Natural killer cell (primary cell): ENCODE data around the gene ASPM. TPM values are rescaled to one million over a fixed set of nuclear protein-coding genes. Genes with fewer than 3 reads are reported as not detected.

Experiments used
- ATAC-seq, 3 donors: fragments of 150-1000 bp in 2 of 3; fragments of 200-7000 bp in 1 of 3; cut with Tn5 transposase; 1 replicate in 1 of 3; 2 replicates in 2 of 3; pipeline ENCODE4 v1.10.0; 2021; ENCODE audit warnings: mild to moderate bottlenecking in 2 of 3, moderate library complexity in 2 of 3
- DNase-seq, 2 donors: peaks; one replicate each; pipeline versions ENCODE4 v3.0.0 to v3.0.0-alpha.2; 2013 to 2021; ENCODE audit warnings: mixed read lengths in 1 of 2
- H3K27ac ChIP-seq: one replicate; pipeline ENCODE4 v1.5.1; 2013; ENCODE audit warnings: mild to moderate bottlenecking, low read length
- H3K27me3 ChIP-seq: one replicate; pipeline ENCODE4 v1.6.1; 2013; ENCODE audit warnings: low read length; ENCODE audit not compliant: control insufficient read depth, insufficient read depth
- H3K36me3 ChIP-seq: one replicate; pipeline ENCODE4 v1.6.1; 2013; ENCODE audit warnings: low read length; ENCODE audit not compliant: control insufficient read depth, insufficient read depth
- H3K4me1 ChIP-seq: one replicate; pipeline ENCODE4 v1.6.1; 2013; ENCODE audit warnings: low read length; ENCODE audit not compliant: control insufficient read depth, insufficient read depth
- H3K4me3 ChIP-seq: one replicate; pipeline ENCODE4 v1.5.1; 2013; ENCODE audit warnings: low read length
- H3K9me3 ChIP-seq: one replicate; pipeline ENCODE4 v1.6.1; 2013; ENCODE audit warnings: low read length; ENCODE audit not compliant: control insufficient read depth, insufficient read depth
- H3K27ac Mint-ChIP-seq, 2 donors: one replicate each; pipeline ENCODE4 v1.8.0; 2022; ENCODE audit warnings: mild to moderate bottlenecking in 2 of 2, mixed read lengths in 2 of 2, moderate library complexity in 1 of 2
- H3K27me3 Mint-ChIP-seq, 2 donors: one replicate each; pipeline ENCODE4 v1.8.0; 2022; ENCODE audit warnings: low read depth in 2 of 2, mixed read lengths in 2 of 2
- H3K36me3 Mint-ChIP-seq: one replicate; pipeline ENCODE4 v1.8.0; 2022; ENCODE audit warnings: mixed read lengths
- H3K4me1 Mint-ChIP-seq, 2 donors: one replicate each; pipeline ENCODE4 v1.8.0; 2022; ENCODE audit warnings: mixed read lengths in 2 of 2
- H3K4me3 Mint-ChIP-seq: one replicate; pipeline ENCODE4 v1.8.0; 2022; ENCODE audit warnings: mild to moderate bottlenecking, moderate library complexity, mixed read lengths
- H3K9me3 Mint-ChIP-seq, 2 donors: one replicate each; pipeline ENCODE4 v1.8.0; 2022; ENCODE audit warnings: mixed read lengths in 2 of 2
- WGBS: methylation state at CpG from one replicate; pipeline ENCODE4 v1.1.7; 2013; ENCODE audit warnings: missing lambda C conversion rate; ENCODE audit not compliant: insufficient coverage; 5-methylcytosine and 5-hydroxymethylcytosine counted together
- intact Hi-C: fragments of 100-400 bp; cut with micrococcal nuclease; formaldehyde crosslinking; loops from one replicate; pipeline ENCODE4 v1.14.2; 2022
- total RNA-seq, 4 donors: library from RNA; stranded (reverse); fragments of 120-200 nt in 1 of 4; gene quantifications; one replicate each; pipeline versions ENCODE4 v1.2.3 to v1.2.4, GENCODE V29; 2013 to 2022
- TF ChIP-seq, protein P1 (sequence below): fragments of 200-600 bp; IDR thresholded peaks from one replicate; pipeline ENCODE4 v1.8.0; 2022; ENCODE audit warnings: antibody characterized with exemption

ASPM gene
- total RNA-seq, 3 donors from 2014 or later (not counting 1 experiment from before 2014, with no cell fraction given) = 0.73 to 1.9 (median 1.1) TPM

DNA sequence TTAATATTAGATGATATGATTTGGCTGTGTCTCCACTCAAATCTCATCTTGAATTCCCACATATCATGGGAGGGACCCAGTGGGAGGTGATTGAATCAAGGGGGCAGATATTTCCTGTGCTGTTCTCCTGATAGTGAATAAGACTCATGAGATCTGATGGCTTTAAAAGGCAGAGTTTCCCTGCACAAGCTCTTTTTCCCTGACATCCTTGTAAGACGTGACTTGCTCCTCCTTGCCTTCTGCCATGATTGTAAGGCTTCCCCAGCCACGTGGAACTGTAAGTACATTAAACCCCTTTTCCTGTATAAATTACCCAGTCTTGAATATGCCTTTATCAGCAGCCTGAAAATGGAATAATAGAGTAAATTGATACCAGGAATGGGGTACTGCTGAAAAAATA, 66.1 kb downstream of the ASPM start:
- Mint-ChIP-seq H3K9me3 (peaks cover 0 to 4% of the 10 kb centered on the region in 2 donors), H3K27ac (no peak overlapping the region), H3K36me3 (no peaks in the 10 kb centered on the region), H3K4me1 (no peaks in the 10 kb centered on the region), H3K27me3 (peaks cover 2 to 5% of the 10 kb centered on the region in 2 donors), H3K4me3 (no peak overlapping the region)
- Histone ChIP-seq H3K36me3 (no peaks in the 10 kb centered on the region), H3K27me3 (no peaks in the 10 kb centered on the region), H3K9me3 (peaks cover 7% of the 10 kb centered on the region), H3K4me3 (no peak overlapping the region), H3K4me1 (no peaks in the 10 kb centered on the region), H3K27ac (no peak overlapping the region)
- intact Hi-C loops = no loop called here
- DNase-seq = no peak
- WGBS = 100% methylated on average over 1 of the region's 2 CpGs
- ATAC-seq = no peak
- TF ChIP-seq, protein P1, sequence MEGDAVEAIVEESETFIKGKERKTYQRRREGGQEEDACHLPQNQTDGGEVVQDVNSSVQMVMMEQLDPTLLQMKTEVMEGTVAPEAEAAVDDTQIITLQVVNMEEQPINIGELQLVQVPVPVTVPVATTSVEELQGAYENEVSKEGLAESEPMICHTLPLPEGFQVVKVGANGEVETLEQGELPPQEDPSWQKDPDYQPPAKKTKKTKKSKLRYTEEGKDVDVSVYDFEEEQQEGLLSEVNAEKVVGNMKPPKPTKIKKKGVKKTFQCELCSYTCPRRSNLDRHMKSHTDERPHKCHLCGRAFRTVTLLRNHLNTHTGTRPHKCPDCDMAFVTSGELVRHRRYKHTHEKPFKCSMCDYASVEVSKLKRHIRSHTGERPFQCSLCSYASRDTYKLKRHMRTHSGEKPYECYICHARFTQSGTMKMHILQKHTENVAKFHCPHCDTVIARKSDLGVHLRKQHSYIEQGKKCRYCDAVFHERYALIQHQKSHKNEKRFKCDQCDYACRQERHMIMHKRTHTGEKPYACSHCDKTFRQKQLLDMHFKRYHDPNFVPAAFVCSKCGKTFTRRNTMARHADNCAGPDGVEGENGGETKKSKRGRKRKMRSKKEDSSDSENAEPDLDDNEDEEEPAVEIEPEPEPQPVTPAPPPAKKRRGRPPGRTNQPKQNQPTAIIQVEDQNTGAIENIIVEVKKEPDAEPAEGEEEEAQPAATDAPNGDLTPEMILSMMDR = no peak

DNA sequence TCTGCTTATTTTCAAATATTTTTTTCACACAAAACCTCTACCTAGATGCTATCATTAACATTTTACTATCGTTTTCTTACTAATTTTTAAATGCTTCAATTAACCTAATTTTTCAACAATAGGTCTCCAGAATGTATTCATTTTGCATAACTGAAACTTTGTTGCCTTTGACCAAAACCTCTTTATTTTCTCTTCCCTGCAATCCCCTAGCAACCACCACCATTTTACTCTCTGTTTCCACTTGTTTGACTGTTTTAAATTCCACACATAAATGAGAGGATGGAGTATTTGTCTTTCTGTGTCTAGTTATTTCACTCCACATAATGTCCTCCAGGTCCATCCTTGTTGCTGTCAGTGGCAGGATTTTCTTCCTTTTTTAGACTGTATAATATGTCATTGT, 69.9 kb downstream of the ASPM start:
- H3K36me3 ChIP-seq = no peaks in the 10 kb centered on the region
- 73% methylated on average over 1 of the region's 1 CpG for WGBS
- H3K27ac ChIP-seq = no peak overlapping the region
- H3K9me3 ChIP-seq = peaks cover 6% of the 10 kb centered on the region
- Mint-ChIP-seq H3K9me3 (peaks cover 2 to 9% of the 10 kb centered on the region in 2 donors), H3K4me3 (no peak overlapping the region), H3K4me1 (no peaks in the 10 kb centered on the region), H3K27me3 (peaks cover 2 to 5% of the 10 kb centered on the region in 2 donors), H3K27ac (no peak overlapping the region), H3K36me3 (no peaks in the 10 kb centered on the region)
- no peaks in the 10 kb centered on the region for H3K27me3 ChIP-seq
- H3K4me3 ChIP-seq = no peak overlapping the region
- no peak for ATAC-seq
- TF ChIP-seq, protein P1 = no peak
- DNase-seq = no peak
- H3K4me1 ChIP-seq = no peaks in the 10 kb centered on the region
- intact Hi-C loops = no loop called here

DNA sequence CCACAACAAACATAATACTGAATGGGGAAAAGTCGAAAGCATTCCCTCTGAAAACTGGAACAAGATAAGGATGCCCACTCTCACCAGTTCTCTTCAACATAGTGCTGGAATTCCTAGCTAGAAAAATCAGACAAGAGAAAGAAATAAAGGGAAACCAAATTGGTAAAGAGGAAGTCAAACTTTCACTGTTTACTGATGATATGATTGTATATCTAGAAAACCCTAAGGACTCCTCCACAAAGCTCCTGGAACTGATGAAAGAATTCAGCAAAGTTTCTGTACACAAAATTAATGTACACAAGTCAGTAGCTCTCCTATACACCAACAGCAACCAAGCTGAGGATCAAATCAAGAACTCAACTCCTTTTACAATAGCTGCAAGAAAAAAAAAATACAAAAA, 72.5 kb downstream of the ASPM start:
- peaks cover 5% of the 10 kb centered on the region in 2 donors for H3K27me3 Mint-ChIP-seq
- intact Hi-C loops = no loop called here
- H3K4me1 ChIP-seq = no peaks in the 10 kb centered on the region
- ATAC-seq (no peak), DNase-seq (no peak)
- no peak overlapping the region for H3K27ac Mint-ChIP-seq
- H3K27me3 ChIP-seq = no peaks in the 10 kb centered on the region
- H3K9me3 Mint-ChIP-seq = peaks cover 2 to 7% of the 10 kb centered on the region in 2 donors
- H3K9me3 ChIP-seq = no peaks in the 10 kb centered on the region
- 100% methylated on average over 1 of the region's 1 CpG for WGBS
- TF ChIP-seq, protein P1 = no peak
- no peak overlapping the region for H3K4me3 Mint-ChIP-seq
- no peak overlapping the region for H3K4me3 ChIP-seq
- H3K36me3 Mint-ChIP-seq = no peaks in the 10 kb centered on the region
- H3K4me1 Mint-ChIP-seq = no peaks in the 10 kb centered on the region
- no peaks in the 10 kb centered on the region for H3K36me3 ChIP-seq
- no peak overlapping the region for H3K27ac ChIP-seq

DNA sequence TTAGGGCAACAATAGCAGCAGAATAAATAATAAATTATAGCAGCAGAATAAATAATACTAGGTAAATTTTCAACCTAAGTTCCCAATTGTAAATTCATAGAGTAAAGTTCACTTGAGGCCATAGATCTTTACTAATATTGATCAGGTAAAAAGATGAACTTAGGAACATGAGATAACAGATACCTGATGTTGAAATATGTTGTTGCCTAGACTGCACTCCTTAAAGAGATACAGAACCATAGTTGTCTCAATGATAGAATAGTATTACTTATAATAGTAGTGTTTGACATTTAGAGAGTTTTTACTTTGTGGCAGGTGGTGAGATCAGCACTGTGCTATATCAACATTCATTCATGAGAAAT, 79.0 kb downstream of the ASPM start:
- Histone ChIP-seq H3K27me3 (no peaks in the 10 kb centered on the region), H3K9me3 (no peaks in the 10 kb centered on the region), H3K27ac (no peak overlapping the region), H3K4me3 (no peak overlapping the region), H3K4me1 (no peaks in the 10 kb centered on the region), H3K36me3 (no peaks in the 10 kb centered on the region)
- TF ChIP-seq, protein P1 = no peak
- no peak overlapping the region for H3K27ac Mint-ChIP-seq
- no peaks in the 10 kb centered on the region for H3K4me1 Mint-ChIP-seq
- peaks cover 0 to 3% of the 10 kb centered on the region in 2 donors for H3K27me3 Mint-ChIP-seq
- no peak for ATAC-seq
- intact Hi-C loops = no loop called here
- no peak overlapping the region for H3K4me3 Mint-ChIP-seq
- peaks cover under 1 to 3% of the 10 kb centered on the region in 2 donors for H3K9me3 Mint-ChIP-seq
- H3K36me3 Mint-ChIP-seq = no peaks in the 10 kb centered on the region
- no peak for DNase-seq
